HepG2 (cell line): ENCODE data around the gene POC1B. TPM values are rescaled to one million over a fixed set of nuclear protein-coding genes. Genes with fewer than 3 reads are reported as not detected.

ENCODE experiments used
- ATF7-NPFF ChIP-seq: sonication (generic); formaldehyde crosslinking; IDR thresholded peaks from 2 replicates; pipeline ENCODE4 v1.8.1; 2023; ENCODE audit warnings: mild to moderate bottlenecking, low read depth, missing genetic modification reagents, moderate library complexity
- CC2D1A ChIP-seq: sonication (generic); formaldehyde crosslinking; IDR thresholded peaks from 2 replicates; pipeline ENCODE4 v1.8.1; 2023; ENCODE audit warnings: mild to moderate bottlenecking, missing genetic modification reagents
- ELF1 ChIP-seq: sonication (generic); formaldehyde crosslinking; IDR thresholded peaks from 2 replicates; pipeline ENCODE4 v1.4.0; 2020; ENCODE audit warnings: missing genetic modification reagents
- FOXJ3 ChIP-seq: sonication (generic); formaldehyde crosslinking; IDR thresholded peaks from 2 replicates; pipeline ENCODE4 v1.4.0; 2020; ENCODE audit warnings: missing genetic modification reagents, mild to moderate bottlenecking, borderline replicate concordance
- FOXK1 ChIP-seq: sonication (generic); formaldehyde crosslinking; IDR thresholded peaks from 2 replicates; pipeline ENCODE4 v1.4.0; 2020; ENCODE audit warnings: low read depth, missing genetic modification reagents, borderline replicate concordance
- GATAD1 ChIP-seq: IDR thresholded peaks from 2 replicates; pipeline ENCODE4 v1.6.1; 2016; ENCODE audit warnings: missing genetic modification reagents, missing compliant biosample characterization
- GLI4 ChIP-seq: sonication (generic); formaldehyde crosslinking; IDR thresholded peaks from 2 replicates; pipeline ENCODE4 v1.5.1; 2020; ENCODE audit warnings: missing genetic modification reagents, mild to moderate bottlenecking, moderate library complexity, borderline replicate concordance
- HOXA3 ChIP-seq: sonication (generic); formaldehyde crosslinking; IDR thresholded peaks from 2 replicates; pipeline ENCODE4 v1.5.0; 2020; ENCODE audit warnings: missing genetic modification reagents
- KDM3A ChIP-seq: IDR thresholded peaks from 2 replicates; pipeline ENCODE4 v1.6.1; 2018; ENCODE audit warnings: low read depth, missing compliant biosample characterization
- KLF12 ChIP-seq: sonication (generic); formaldehyde crosslinking; IDR thresholded peaks from 2 replicates; pipeline ENCODE4 v1.4.0; 2020; ENCODE audit warnings: missing genetic modification reagents, borderline replicate concordance
- MIER2 ChIP-seq: IDR thresholded peaks from 2 replicates; pipeline ENCODE4 v1.6.1; 2016; ENCODE audit warnings: missing biosample characterization, missing genetic modification reagents
- MTF1 ChIP-seq: sonication (generic); formaldehyde crosslinking; IDR thresholded peaks from 2 replicates; pipeline ENCODE4 v1.5.0; 2020; ENCODE audit warnings: missing genetic modification reagents
- NFRKB ChIP-seq: fragments of 450-650 bp; IDR thresholded peaks from 2 replicates; pipeline ENCODE4 v1.6.1; 2017
- NR2C2 ChIP-seq: sonication (generic); formaldehyde crosslinking; IDR thresholded peaks from 2 replicates; pipeline ENCODE4 v1.4.0; 2020; ENCODE audit warnings: missing genetic modification reagents, mild to moderate bottlenecking, moderate library complexity, borderline replicate concordance
- NR2F2 ChIP-seq: IDR thresholded peaks from 2 replicates; pipeline ENCODE4 v1.6.1; 2012; ENCODE audit warnings: low read depth, inconsistent platforms, borderline replicate concordance
- RARA ChIP-seq: IDR thresholded peaks from 2 replicates; pipeline ENCODE4 v1.6.1; 2016; ENCODE audit warnings: missing genetic modification reagents, missing compliant biosample characterization
- RXRA ChIP-seq: sonication (generic); formaldehyde crosslinking; IDR thresholded peaks from 2 replicates; pipeline ENCODE4 v1.5.1; 2020; ENCODE audit warnings: missing genetic modification reagents
- SRF ChIP-seq: IDR thresholded peaks from 2 replicates; pipeline ENCODE4 v1.6.1; 2011; ENCODE audit warnings: mild to moderate bottlenecking, low read depth, low read length, moderate library complexity
- TFDP2 ChIP-seq: sonication (generic); formaldehyde crosslinking; IDR thresholded peaks from 2 replicates; pipeline ENCODE4 v1.4.0; 2020; ENCODE audit warnings: missing genetic modification reagents
- ZC3H13 ChIP-seq: sonication (generic); formaldehyde crosslinking; IDR thresholded peaks from 2 replicates; pipeline ENCODE4 v1.8.1; 2023; ENCODE audit warnings: mild to moderate bottlenecking, missing genetic modification reagents, moderate library complexity
- ZFP90 ChIP-seq: sonication (generic); formaldehyde crosslinking; IDR thresholded peaks from 2 replicates; pipeline ENCODE4 v1.8.0; 2022; ENCODE audit warnings: missing genetic modification reagents, mild to moderate bottlenecking, inconsistent platforms, borderline replicate concordance
- ZNF10 ChIP-seq: sonication (generic); formaldehyde crosslinking; IDR thresholded peaks from 2 replicates; pipeline ENCODE4 v1.4.0; 2020; ENCODE audit warnings: mild to moderate bottlenecking, low read depth, missing genetic modification reagents, borderline replicate concordance
- ZNF124 ChIP-seq: sonication (generic); formaldehyde crosslinking; IDR thresholded peaks from 2 replicates; pipeline ENCODE4 v1.4.0; 2020; ENCODE audit warnings: missing genetic modification reagents
- ZNF225 ChIP-seq: sonication (generic); formaldehyde crosslinking; IDR thresholded peaks from 2 replicates; pipeline ENCODE4 v1.4.0; 2020; ENCODE audit warnings: mild to moderate bottlenecking, missing genetic modification reagents
- ZNF274 ChIP-seq: sonication (generic); formaldehyde crosslinking; IDR thresholded peaks from 2 replicates; pipeline ENCODE4 v1.5.1; 2020; ENCODE audit warnings: mild to moderate bottlenecking, missing genetic modification reagents
- ZNF550 ChIP-seq: sonication (generic); formaldehyde crosslinking; IDR thresholded peaks from 2 replicates; pipeline ENCODE4 v1.4.0; 2020; ENCODE audit warnings: mild to moderate bottlenecking, missing genetic modification reagents, borderline replicate concordance
- ZNF556 ChIP-seq: sonication (generic); formaldehyde crosslinking; IDR thresholded peaks from 2 replicates; pipeline ENCODE4 v1.4.0; 2020; ENCODE audit warnings: mild to moderate bottlenecking, missing genetic modification reagents, borderline replicate concordance
- ZNF557 ChIP-seq: sonication (generic); formaldehyde crosslinking; IDR thresholded peaks from 2 replicates; pipeline ENCODE4 v1.4.0; 2020; ENCODE audit warnings: missing genetic modification reagents
- ZNF772 ChIP-seq: sonication (generic); formaldehyde crosslinking; IDR thresholded peaks from 2 replicates; pipeline ENCODE4 v1.5.0; 2020; ENCODE audit warnings: mild to moderate bottlenecking, missing genetic modification reagents
- polyA plus RNA-seq, 8 experiments: library from polyadenylated mRNA; depleted of rRNA in 3 of 8; stranded (reverse) in 7 of 8; unstranded in 1 of 8; fragments of >200 nt; fragmentation: Illumina TruSeq in 4 of 8; extraction: Trizol in 4 of 8; gene quantifications; 2 replicates each; pipeline versions ENCODE4 v1.2.1 to v1.2.3, GENCODE V29; 2011 to 2016; ENCODE audit warnings: low read depth in 4 of 8, missing spikeins in 1 of 8, mixed read lengths in 1 of 8; ENCODE audit not compliant: insufficient read depth in 1 of 8
- total RNA-seq, 5 experiments: library from RNA; depleted of rRNA; stranded (reverse); fragments of >200 nt; fragmentation: Illumina TruSeq; extraction: Trizol; gene quantifications; 2 replicates each; pipeline ENCODE4 v1.2.3, GENCODE V29; 2016; ENCODE audit warnings: low read depth in 1 of 5
- TF ChIP-seq, protein P1 (sequence below): sonication (generic); formaldehyde crosslinking; IDR thresholded peaks from 2 replicates; pipeline ENCODE4 v1.8.0; 2022; ENCODE audit warnings: missing genetic modification reagents, mild to moderate bottlenecking, borderline replicate concordance
- TF ChIP-seq, protein P2 (sequence below): sonication (generic); IDR thresholded peaks from 2 replicates; pipeline ENCODE4 v1.6.1; 2016; ENCODE audit warnings: low read depth, borderline replicate concordance

POC1B gene
- total and polyA plus RNA-seq, 2 of the 13 experiments (the other 11 are each of a cell fraction or from before 2014, with no cell fraction given): 9.3 to 11.0 TPM

- TF ChIP-seq GLI4 (CRISPR knock-in tag): no peak
- peak; percentile 82 for TF ChIP-seq SRF
- TF ChIP-seq ZNF556 (CRISPR knock-in tag): no peak
- TF ChIP-seq, protein P1, sequence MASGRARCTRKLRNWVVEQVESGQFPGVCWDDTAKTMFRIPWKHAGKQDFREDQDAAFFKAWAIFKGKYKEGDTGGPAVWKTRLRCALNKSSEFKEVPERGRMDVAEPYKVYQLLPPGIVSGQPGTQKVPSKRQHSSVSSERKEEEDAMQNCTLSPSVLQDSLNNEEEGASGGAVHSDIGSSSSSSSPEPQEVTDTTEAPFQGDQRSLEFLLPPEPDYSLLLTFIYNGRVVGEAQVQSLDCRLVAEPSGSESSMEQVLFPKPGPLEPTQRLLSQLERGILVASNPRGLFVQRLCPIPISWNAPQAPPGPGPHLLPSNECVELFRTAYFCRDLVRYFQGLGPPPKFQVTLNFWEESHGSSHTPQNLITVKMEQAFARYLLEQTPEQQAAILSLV (CRISPR knock-in tag): no peak
- no peak for TF ChIP-seq ZNF557 (CRISPR knock-in tag)
- peak; percentile 62; the same call in 1 of the 2 replicates for TF ChIP-seq RARA (CRISPR knock-in tag)
- TF ChIP-seq ZNF10 (CRISPR knock-in tag): no peak
- TF ChIP-seq NR2F2: no peak
- no peak for TF ChIP-seq ZC3H13 (CRISPR knock-in tag)
- TF ChIP-seq ZFP90 (CRISPR knock-in tag): no peak
- TF ChIP-seq, protein P2, sequence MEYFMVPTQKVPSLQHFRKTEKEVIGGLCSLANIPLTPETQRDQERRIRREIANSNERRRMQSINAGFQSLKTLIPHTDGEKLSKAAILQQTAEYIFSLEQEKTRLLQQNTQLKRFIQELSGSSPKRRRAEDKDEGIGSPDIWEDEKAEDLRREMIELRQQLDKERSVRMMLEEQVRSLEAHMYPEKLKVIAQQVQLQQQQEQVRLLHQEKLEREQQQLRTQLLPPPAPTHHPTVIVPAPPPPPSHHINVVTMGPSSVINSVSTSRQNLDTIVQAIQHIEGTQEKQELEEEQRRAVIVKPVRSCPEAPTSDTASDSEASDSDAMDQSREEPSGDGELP: peak; percentile 84
- no peak for TF ChIP-seq KDM3A (CRISPR knock-in tag)
- TF ChIP-seq FOXJ3 (CRISPR knock-in tag): 0 out of 2 replicates have a peak, but pooled peaks have one; percentile 38
- no peak for TF ChIP-seq RXRA (CRISPR knock-in tag)
- no peak for TF ChIP-seq CC2D1A (CRISPR knock-in tag)
- TF ChIP-seq FOXK1: 0 out of 2 replicates have a peak, but pooled peaks have one; percentile 25
- TF ChIP-seq MTF1 (CRISPR knock-in tag): no peak
- TF ChIP-seq HOXA3 (CRISPR knock-in tag): peak; percentile 58
- TF ChIP-seq NFRKB: no peak
- TF ChIP-seq MIER2 (CRISPR knock-in tag): no peak
- no peak for TF ChIP-seq ZNF550 (CRISPR knock-in tag)
- TF ChIP-seq ZNF274 (CRISPR knock-in tag): no peak
- TF ChIP-seq TFDP2 (CRISPR knock-in tag): no peak
- TF ChIP-seq KLF12 (CRISPR knock-in tag): no peak
- TF ChIP-seq GATAD1 (CRISPR knock-in tag): no peak
- 0 out of 2 replicates have a peak, but pooled peaks have one; percentile 32 for TF ChIP-seq NR2C2 (CRISPR knock-in tag)
- TF ChIP-seq ZNF225: no peak
- 0 out of 2 replicates have a peak, but pooled peaks have one; percentile 39 for TF ChIP-seq ELF1 (CRISPR knock-in tag)
- peak; percentile 52; the same call in 1 of the 2 replicates for TF ChIP-seq ZNF124 (CRISPR knock-in tag)
- no peak for TF ChIP-seq ZNF772 (CRISPR knock-in tag)
- no peak for TF ChIP-seq ATF7-NPFF (CRISPR knock-in tag)
Observed at GRCh38 chr12:89384050-89384758, 141.6 kb downstream of the POC1B start (continued).
